Inferior parietal cortex (tissue), 1 donor: ENCODE data around the gene CD1C.
A peak's percentile ranks its signal among the peaks of the same experiment; 100 is the strongest.
"Not testable (repeated sequence)": the region's sequence is repeated elsewhere in the genome, so short reads cannot be mapped to it uniquely, and the experiment has no call there.

ENCODE experiments used
- DNase-seq: peaks from one replicate; pipeline ENCODE4 v3.0.0-alpha.2; 2016; ENCODE audit errors: extremely low spot score

The CD1C gene

DNA sequence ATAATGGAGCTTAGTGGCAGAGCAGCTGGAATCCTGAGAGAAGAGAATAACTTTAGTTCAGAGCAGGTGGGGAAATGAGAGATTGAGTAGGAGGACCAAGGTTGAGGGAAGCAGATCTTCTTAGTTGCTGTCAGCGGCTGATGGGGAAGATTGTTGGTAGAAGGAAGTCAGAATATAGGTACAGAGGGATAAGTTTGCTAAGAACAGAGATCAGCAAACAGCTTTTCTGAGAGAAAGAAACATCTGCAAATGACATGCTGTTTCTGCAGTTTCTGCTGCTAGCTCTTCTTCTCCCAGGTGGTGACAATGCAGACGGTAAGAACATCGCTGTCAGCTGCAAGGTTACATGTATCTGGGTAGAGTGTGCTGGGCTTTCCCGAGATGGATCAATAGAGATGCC, at the start of gene CD1C:
Gene CD1C (plus strand): TSS at position 113 of the 400 bp plus-strand sequence. CDS start 142 bp downstream, at position 255.
- no peak for DNase-seq

DNA sequence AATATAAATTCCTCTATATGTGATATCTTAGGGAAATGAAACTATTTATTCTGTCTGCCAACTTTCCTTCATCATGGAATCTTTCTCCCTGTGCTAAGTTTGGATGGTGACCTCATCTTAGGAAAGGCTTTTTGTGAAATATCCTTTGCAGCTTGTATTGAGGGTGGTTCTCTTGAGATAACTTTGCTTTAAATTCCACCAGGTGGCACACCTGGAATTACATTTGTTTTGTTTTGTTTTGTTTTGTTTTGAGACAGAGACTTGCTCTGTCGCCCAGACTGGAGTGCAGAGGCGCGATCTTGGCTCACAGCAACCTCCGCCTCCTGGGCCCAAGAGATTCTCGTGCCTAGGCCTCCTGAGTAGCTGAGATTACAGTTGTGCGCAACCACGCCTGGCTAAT, 43.1 kb upstream of the CD1C start:
- no peak for DNase-seq

DNA sequence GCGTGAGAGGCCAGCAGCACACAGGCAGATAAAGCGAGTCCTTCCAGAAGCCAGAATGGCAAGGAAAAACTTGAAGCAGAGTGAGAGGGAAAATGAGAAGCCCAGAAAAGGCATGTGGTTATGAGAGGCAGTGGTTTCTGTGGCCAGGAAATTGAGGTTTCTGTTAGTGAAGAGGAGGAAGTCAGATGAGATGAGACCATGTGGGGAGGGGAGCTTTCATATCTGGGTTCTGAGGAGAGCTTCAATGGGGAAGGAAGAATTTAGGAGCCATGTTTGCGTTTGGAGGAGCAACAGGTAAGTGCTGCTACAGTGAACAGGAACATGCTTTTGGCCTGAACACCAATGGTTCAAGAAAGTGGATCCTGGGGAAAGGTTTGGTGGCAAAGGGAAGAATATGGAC, 41.6 kb upstream of the CD1C start:
- DNase-seq = peak; percentile 11

DNA sequence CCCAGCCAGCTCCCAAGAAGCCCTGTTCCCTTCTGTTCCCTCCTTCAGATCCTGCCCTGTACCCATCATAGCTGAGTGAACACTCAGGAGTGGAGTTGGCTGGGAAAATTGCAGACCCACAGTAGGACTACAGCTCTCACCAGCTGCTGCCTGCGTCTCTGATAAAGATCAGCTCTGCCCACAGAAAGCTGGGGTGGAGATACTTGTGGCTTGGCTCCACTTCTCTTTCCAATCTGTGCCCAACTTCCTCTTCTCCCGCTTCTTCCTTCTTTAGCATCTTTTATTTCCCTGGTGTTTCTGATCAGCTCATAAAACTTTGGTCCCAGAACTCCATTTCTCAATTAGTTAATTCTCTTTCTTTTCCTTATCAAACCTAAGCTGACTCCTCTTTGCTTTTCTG, 41.0 kb upstream of the CD1C start:
- no peak for DNase-seq

- DNase-seq = no peak
These were observed 40.1 kb upstream of the CD1C start for GRCh38 chr1:158249646-158250045.

DNA sequence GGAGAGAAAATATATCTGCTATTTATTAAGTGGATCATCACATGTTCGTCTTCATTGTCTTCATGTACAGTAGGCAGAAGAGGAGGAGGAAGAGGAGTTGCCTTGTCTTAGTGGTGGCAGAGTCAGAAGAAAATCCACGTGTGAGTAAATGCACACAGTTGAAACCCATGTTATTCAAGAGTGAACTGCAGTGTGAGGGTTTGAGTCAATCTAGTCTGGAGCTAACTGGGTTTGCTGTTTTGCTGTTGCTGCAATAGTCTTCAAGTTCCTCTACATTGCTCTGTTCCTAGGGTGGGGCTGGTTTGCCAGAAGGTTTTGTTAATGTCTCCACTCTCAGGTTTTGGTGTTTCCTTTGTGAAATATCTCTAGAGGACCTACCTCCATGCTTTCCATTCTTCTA, 38.6 kb upstream of the CD1C start:
- DNase-seq = no peak

GRCh38 chr1:158255656-158256055, 34.1 kb upstream of the CD1C start:
- DNase-seq = no peak

GRCh38 chr1:158256747-158257146, 33.0 kb upstream of the CD1C start:
- not testable (repeated sequence) for DNase-seq

DNA sequence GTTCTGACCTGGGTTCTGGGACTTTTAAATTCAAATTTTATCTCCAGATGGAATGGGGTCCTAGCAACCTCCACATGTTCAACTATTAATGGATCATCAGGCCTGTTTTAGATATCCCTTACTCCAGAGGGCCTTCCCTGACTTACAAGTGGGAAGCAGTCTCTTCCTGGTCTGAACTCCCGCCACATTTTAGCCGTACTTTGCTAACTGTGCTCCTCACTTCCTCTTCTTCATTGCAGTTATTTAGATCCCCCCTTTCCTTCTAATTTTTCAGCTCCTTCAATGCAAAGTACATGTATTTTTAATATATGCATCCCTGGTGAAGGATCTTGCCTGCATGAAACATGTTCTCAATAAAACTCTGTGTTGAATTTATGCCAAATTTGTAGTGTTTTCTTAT, 31.8 kb upstream of the CD1C start:
- DNase-seq = no peak

- DNase-seq = no peak
These were observed 30.6 kb upstream of the CD1C start for GRCh38 chr1:158259117-158259516.

DNA sequence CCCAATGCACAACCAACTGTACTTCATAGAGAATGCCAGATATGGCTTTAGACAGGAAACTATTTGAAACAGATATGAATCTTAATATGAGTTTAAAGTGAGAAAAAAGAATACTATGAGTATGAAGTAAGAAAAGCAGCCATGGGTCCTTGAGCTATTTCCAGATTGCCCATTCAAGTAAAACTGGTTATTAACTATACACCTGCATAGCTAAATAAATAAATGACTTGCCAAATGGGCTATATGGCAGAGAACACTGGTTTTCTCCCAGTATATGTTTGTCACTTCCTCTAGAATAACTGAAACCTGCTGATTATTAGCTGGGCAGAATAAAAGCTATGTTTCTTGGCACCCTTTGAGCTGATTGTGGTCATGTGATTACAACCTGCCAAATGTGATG, 17.0 kb upstream of the CD1C start:
- no peak for DNase-seq

DNA sequence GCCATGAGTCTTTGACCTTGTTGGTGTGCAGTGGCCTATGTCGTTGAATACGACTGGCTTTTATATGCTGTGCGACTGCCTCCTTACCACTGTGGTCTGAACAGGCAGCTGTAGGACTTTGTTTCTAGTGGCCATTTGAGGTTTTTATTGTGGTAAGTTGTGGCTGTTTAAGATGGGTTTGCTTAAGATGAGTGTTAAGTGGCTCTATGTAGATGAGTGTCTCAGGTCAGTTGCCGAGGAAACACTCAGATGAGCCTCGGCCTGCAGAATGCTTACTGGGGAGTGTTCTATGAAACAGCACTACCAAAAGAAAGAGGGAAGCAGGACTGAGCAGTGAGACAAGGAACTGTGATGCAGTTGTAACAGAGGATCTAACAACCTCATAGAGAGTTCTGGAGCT, 14.9 kb upstream of the CD1C start:
- DNase-seq = no peak

- DNase-seq = not testable (repeated sequence)
These were observed 7.3 kb upstream of the CD1C start for GRCh38 chr1:158282421-158282820.

DNA sequence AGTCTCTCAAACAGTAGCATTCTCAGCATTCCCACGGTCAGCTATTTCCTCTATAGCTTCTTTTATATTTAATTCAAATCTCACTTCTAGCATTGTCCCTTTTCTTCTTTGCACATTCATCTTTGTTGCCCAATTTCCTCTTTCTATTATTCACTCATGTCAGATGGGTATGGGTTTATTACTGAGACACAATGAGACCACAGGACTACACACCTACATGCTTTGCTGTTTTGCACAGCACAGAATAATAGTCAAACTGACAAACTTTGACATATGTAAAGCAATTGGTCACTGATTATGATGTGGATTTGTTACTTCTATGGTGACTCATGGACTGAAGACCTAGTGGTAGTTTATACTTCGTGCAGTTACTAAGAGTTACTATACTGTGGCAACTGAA, 5.8 kb upstream of the CD1C start:
- no peak for DNase-seq

- DNase-seq = peak; percentile 23
These were observed 3.9 kb upstream of the CD1C start for GRCh38 chr1:158285756-158286241.

GRCh38 chr1:158286487-158286886, 3.2 kb upstream of the CD1C start:
- no peak for DNase-seq

DNA sequence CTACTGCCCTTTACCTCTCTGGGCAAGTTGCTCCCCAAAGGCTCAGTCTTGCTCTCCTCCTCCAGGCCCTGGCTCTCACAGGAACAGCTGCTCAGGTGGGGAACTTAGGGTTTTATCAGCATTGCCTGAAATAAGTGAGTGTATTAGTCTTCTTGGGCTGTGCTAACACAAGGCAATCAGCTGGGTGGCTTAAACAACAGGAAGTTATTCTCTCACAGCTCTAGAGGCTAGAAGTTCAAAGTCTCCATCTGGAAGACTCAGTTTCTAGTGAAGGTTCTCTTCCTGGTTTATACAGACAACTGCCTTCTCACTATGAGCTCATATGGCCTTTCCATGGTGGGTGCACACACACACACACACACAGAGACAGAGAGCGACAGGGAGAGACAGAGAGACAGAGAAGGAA, 2.8 kb upstream of the CD1C start:
- no peak for DNase-seq

DNA sequence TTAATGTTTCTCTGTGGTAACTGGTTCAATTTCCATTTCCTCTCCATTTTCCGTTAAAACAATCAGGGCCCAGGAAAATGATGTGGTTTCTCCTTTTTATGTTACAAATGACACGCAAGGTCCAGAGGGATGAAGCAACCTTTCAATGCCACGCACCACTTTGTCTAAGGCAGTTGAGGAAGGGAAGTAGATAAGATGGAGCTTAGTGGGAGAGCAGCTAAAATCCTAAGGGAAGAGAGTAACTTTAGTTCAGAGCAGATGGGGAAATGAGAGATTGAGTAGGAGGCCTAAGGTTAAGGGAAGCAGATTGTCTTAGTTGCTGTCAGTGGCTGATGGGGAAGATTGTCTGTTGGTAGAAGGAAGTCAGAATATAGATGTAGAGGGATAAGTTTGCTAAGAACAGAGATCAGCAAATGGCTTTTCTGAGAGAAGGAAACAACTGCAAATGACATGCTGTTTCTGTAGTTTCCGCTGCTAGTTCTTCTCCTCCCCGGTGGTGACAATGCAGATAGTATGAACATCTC, 660 bp downstream of the CD1C start:
- no peak for DNase-seq

- DNase-seq = no peak
These were observed 6.1 kb downstream of the CD1C start for GRCh38 chr1:158295791-158296190.

GRCh38 chr1:158310623-158311022, 20.9 kb downstream of the CD1C start:
- DNase-seq = no peak

DNA sequence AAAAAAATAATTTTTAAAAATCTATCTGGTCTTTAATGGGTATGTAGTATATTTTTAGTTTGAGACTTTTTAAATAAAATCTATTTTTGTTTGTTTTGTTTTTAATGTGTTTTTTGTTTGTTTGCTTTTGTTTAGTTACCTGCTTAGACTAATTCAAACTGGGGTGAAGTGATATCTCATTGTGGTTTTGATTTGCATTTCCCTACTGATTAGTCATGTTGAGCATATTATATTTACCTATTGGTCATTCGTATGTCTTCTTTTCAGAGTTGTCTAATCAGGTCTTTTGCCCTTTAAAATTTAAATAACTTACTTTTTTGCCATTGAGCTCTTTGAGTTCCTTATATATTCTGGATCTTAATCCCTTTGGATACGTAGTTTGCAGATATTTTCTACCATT, 21.3 kb downstream of the CD1C start:
- no peak for DNase-seq

GRCh38 chr1:158323866-158324265, 34.1 kb downstream of the CD1C start:
- no peak for DNase-seq

- no peak for DNase-seq
These were observed 34.7 kb downstream of the CD1C start for GRCh38 chr1:158324395-158324794.

DNA sequence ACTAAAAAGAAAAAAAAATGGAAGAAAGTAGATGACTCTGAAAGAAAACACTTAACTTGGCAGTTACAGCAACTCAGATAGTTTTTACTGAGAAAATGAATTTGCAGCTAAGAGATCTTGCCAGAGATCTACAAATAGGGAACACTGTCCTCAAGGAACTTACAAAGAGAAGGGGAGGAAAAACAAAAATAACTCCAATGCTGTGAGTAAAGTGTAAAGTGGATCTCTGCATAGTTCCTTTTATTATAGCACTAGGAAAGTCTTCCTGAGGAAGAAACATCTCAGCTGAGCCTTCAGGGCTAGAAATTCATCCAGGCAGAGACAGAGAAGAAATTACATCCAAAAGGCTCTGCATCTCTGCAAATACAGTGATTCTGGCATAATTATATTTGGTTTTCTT, 37.8 kb downstream of the CD1C start:
- no peak for DNase-seq
